Astrocyte (in vitro differentiated cells and primary cell): Measurements from ENCODE around the gene FBLIM1. TPM values are rescaled to one million over a fixed set of nuclear protein-coding genes. Genes with fewer than 3 reads are reported as not detected.

Experiments used
- DNase-seq: peaks from one replicate; pipeline ENCODE4 v3.0.0-alpha.2; 2010; ENCODE audit warnings: low read depth
- FAIRE-seq: peaks from 2 replicates; lab custom pipeline; 2011; peaks lifted over from hg19 to GRCh38; lab: Jason Lieb, UNC
- H2AFZ ChIP-seq: 2 replicates; pipeline ENCODE4 v1.6.0; 2012; ENCODE audit warnings: low read depth, low read length, inconsistent platforms
- H3K27ac ChIP-seq: 2 replicates; pipeline ENCODE4 v1.5.1; 2011; ENCODE audit warnings: low read depth, low read length, inconsistent platforms
- H3K27me3 ChIP-seq: 2 replicates; pipeline ENCODE4 v1.6.0; 2011; ENCODE audit warnings: low read length, inconsistent platforms; ENCODE audit not compliant: insufficient read depth
- H3K36me3 ChIP-seq: 2 replicates; pipeline ENCODE4 v1.5.1; 2011; ENCODE audit warnings: low read length, inconsistent platforms; ENCODE audit not compliant: insufficient read depth
- H3K4me1 ChIP-seq: 2 replicates; pipeline ENCODE4 v1.5.1; 2011; ENCODE audit warnings: low read length, inconsistent platforms; ENCODE audit not compliant: insufficient read depth
- H3K4me2 ChIP-seq: 2 replicates; pipeline ENCODE4 v1.6.0; 2012; ENCODE audit warnings: low read length, inconsistent platforms
- H3K4me3 ChIP-seq: 2 replicates; pipeline ENCODE4 v1.5.1; 2011; ENCODE audit warnings: low read depth, mild to moderate bottlenecking, low read length, inconsistent platforms; ENCODE audit not compliant: insufficient read depth
- H3K79me2 ChIP-seq: 2 replicates; pipeline ENCODE4 v1.6.0; 2012; ENCODE audit warnings: mild to moderate bottlenecking, low read length, inconsistent platforms; ENCODE audit not compliant: insufficient read depth
- H3K9ac ChIP-seq: 2 replicates; pipeline ENCODE4 v1.6.0; 2012; ENCODE audit warnings: mild to moderate bottlenecking, low read length, inconsistent platforms
- H3K9me3 ChIP-seq: 2 replicates; pipeline ENCODE4 v1.5.1; 2012; ENCODE audit warnings: low read depth, mild to moderate bottlenecking, low read length, inconsistent platforms; ENCODE audit not compliant: insufficient read depth
- H4K20me1 ChIP-seq: 2 replicates; pipeline ENCODE4 v1.6.0; 2012; ENCODE audit warnings: low read length, inconsistent platforms; ENCODE audit not compliant: insufficient read depth
- H3K27ac Mint-ChIP-seq: one replicate; pipeline ENCODE4 v1.8.0; 2021; ENCODE audit warnings: mild to moderate bottlenecking, mixed read lengths; ENCODE audit not compliant: unreplicated experiment
- H3K27me3 Mint-ChIP-seq: one replicate; pipeline ENCODE4 v1.8.0; 2021; ENCODE audit warnings: low read depth, mixed read lengths; ENCODE audit not compliant: unreplicated experiment
- H3K36me3 Mint-ChIP-seq: one replicate; pipeline ENCODE4 v1.8.0; 2021; ENCODE audit warnings: low read depth, mixed read lengths; ENCODE audit not compliant: unreplicated experiment
- H3K4me1 Mint-ChIP-seq: one replicate; pipeline ENCODE4 v1.8.0; 2021; ENCODE audit warnings: low read depth, mixed read lengths; ENCODE audit not compliant: unreplicated experiment
- H3K4me3 Mint-ChIP-seq: one replicate; pipeline ENCODE4 v1.8.0; 2021; ENCODE audit warnings: mild to moderate bottlenecking, moderate library complexity, mixed read lengths; ENCODE audit not compliant: unreplicated experiment
- H3K9me3 Mint-ChIP-seq: one replicate; pipeline ENCODE4 v1.8.0; 2021; ENCODE audit warnings: mild to moderate bottlenecking, mixed read lengths; ENCODE audit not compliant: unreplicated experiment
- EZH2 ChIP-seq: IDR thresholded peaks from 2 replicates; pipeline ENCODE4 v1.6.1; 2012; ENCODE audit warnings: mild to moderate bottlenecking, low read length, inconsistent platforms; ENCODE audit not compliant: insufficient read depth
- total RNA-seq: library from RNA; stranded (reverse); gene quantifications from 2 replicates; pipeline ENCODE4 v1.2.1, GENCODE V29; 2021
- TF ChIP-seq, protein P1 (sequence below): IDR thresholded peaks from 2 replicates; pipeline ENCODE4 v1.5.1; 2011; ENCODE audit warnings: low read depth, mild to moderate bottlenecking, inconsistent platforms, low read length, moderate library complexity; ENCODE audit not compliant: insufficient read depth

Gene FBLIM1
- total RNA-seq, 1 donor from 2014 or later, result 179 TPM

DNA sequence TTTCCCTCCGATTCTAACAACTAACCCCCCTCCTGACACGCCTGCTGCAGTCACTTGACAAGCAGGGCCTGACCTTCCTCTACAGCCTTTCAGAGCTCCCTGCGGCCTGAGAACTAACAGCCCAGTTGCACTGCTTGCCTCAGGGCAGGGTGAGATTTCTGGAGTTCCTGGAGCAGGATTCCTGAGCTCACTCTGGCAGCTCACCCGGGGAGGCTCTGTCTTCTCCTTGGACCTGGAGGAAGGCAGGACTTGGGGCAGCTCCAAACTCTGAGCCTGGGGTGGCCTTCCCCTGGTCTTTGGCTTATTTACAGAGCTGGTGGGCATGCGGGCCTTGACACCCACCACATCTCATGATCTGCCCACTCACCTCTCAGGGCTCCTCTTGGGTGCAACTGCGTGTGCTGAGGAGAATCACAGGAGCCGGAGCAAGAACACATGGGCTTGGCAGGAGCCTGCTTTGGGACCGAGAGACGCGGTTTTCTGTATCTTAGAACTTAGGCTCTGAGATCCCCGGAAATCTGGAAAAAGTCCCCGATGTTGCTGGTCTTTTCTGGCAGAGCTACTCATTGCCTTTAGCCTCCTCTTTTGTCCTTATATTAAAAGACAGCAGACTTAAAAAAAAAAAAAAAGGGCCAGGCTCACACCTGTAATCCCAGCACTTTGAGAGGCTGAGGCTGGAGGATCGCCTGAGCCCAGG is 35.6 kb upstream of the FBLIM1 start:
- H3K9me3 ChIP-seq, result no peaks in the 10 kb centered on the region
- peaks cover 1% of the 10 kb centered on the region for H3K4me1 Mint-ChIP-seq
- H3K4me2 ChIP-seq, result no peak overlapping the region
- no peak overlapping the region for H2AFZ ChIP-seq
- FAIRE-seq (no peak), DNase-seq (no peak)
- H3K36me3 ChIP-seq, result peaks cover 8% of the 10 kb centered on the region
- peaks cover 8% of the 10 kb centered on the region for H4K20me1 ChIP-seq
- H3K27me3 ChIP-seq, result no peaks in the 10 kb centered on the region
- H3K9ac ChIP-seq, result no peak overlapping the region
- TF ChIP-seq EZH2, result no peak
- TF ChIP-seq, protein P1, sequence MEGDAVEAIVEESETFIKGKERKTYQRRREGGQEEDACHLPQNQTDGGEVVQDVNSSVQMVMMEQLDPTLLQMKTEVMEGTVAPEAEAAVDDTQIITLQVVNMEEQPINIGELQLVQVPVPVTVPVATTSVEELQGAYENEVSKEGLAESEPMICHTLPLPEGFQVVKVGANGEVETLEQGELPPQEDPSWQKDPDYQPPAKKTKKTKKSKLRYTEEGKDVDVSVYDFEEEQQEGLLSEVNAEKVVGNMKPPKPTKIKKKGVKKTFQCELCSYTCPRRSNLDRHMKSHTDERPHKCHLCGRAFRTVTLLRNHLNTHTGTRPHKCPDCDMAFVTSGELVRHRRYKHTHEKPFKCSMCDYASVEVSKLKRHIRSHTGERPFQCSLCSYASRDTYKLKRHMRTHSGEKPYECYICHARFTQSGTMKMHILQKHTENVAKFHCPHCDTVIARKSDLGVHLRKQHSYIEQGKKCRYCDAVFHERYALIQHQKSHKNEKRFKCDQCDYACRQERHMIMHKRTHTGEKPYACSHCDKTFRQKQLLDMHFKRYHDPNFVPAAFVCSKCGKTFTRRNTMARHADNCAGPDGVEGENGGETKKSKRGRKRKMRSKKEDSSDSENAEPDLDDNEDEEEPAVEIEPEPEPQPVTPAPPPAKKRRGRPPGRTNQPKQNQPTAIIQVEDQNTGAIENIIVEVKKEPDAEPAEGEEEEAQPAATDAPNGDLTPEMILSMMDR, result no peak
- no peaks in the 10 kb centered on the region for H3K79me2 ChIP-seq
- H3K36me3 Mint-ChIP-seq, result peaks cover 22% of the 10 kb centered on the region
- H3K9me3 Mint-ChIP-seq, result no peaks in the 10 kb centered on the region
- no peaks in the 10 kb centered on the region for H3K27me3 Mint-ChIP-seq
- H3K4me1 ChIP-seq, result no peaks in the 10 kb centered on the region
- no peak overlapping the region for H3K4me3 Mint-ChIP-seq
- no peak overlapping the region for H3K4me3 ChIP-seq
- H3K27ac ChIP-seq, result no peak overlapping the region
- H3K27ac Mint-ChIP-seq, result no peak overlapping the region

- peaks cover 1% of the 10 kb centered on the region for H3K4me1 Mint-ChIP-seq
- Histone ChIP-seq H4K20me1 (peaks cover 8% of the 10 kb centered on the region), H3K27me3 (no peaks in the 10 kb centered on the region), H3K4me3 (no peak overlapping the region), H3K9ac (no peak overlapping the region), H3K4me2 (no peak overlapping the region), H3K36me3 (peaks cover 7% of the 10 kb centered on the region), H2AFZ (no peak overlapping the region), H3K79me2 (no peaks in the 10 kb centered on the region), H3K27ac (no peak overlapping the region), H3K4me1 (no peaks in the 10 kb centered on the region), H3K9me3 (no peaks in the 10 kb centered on the region)
- no peaks in the 10 kb centered on the region for H3K9me3 Mint-ChIP-seq
- peaks cover 22% of the 10 kb centered on the region for H3K36me3 Mint-ChIP-seq
- H3K4me3 Mint-ChIP-seq, result no peak overlapping the region
- H3K27me3 Mint-ChIP-seq, result no peaks in the 10 kb centered on the region
- no peak for DNase-seq
- TF ChIP-seq, protein P1, result no peak
- FAIRE-seq, result no peak
- no peak overlapping the region for H3K27ac Mint-ChIP-seq
Observed at GRCh38 chr1:15723631-15724246, 34.9 kb upstream of the FBLIM1 start.
